HFFc6 (cell line): ENCODE measurements around the gene TMEM239. TPM values are rescaled to one million over a fixed set of nuclear protein-coding genes. Genes with fewer than 3 reads are reported as not detected.
"Not testable (repeated sequence)": the region's sequence is repeated elsewhere in the genome, so short reads cannot be mapped to it uniquely, and the experiment has no call there.

ENCODE experiments used
- DNase-seq: peaks from one replicate; pipeline ENCODE4 v3.0.0-alpha.2; 2018
- H3K27ac Mint-ChIP-seq: 2 replicates; pipeline ENCODE4 v1.8.0; 2020; ENCODE audit warnings: mild to moderate bottlenecking, mixed read lengths
- H3K27me3 Mint-ChIP-seq: 2 replicates; pipeline ENCODE4 v1.8.0; 2021; ENCODE audit warnings: mild to moderate bottlenecking, moderate library complexity, mixed read lengths; ENCODE audit not compliant: insufficient read depth
- H3K36me3 Mint-ChIP-seq: 2 replicates; pipeline ENCODE4 v1.8.0; 2021; ENCODE audit warnings: low read depth, mixed read lengths
- H3K4me1 Mint-ChIP-seq: 2 replicates; pipeline ENCODE4 v1.8.0; 2020; ENCODE audit warnings: low read depth, mixed read lengths
- H3K4me3 Mint-ChIP-seq: 2 replicates; pipeline ENCODE4 v1.8.0; 2020; ENCODE audit warnings: mild to moderate bottlenecking, moderate library complexity, mixed read lengths
- H3K9me3 Mint-ChIP-seq: 2 replicates; pipeline ENCODE4 v1.8.0; 2020; ENCODE audit warnings: mild to moderate bottlenecking, mixed read lengths
- total RNA-seq, 6 experiments: library from RNA; stranded (reverse); fragmentation: NEBNext Ultra II Directional; extraction: Animal tissue kit (Norgen Biotek cat#: 25700); gene quantifications; 2 replicates in 1 of 6; 3 replicates in 5 of 6; pipeline ENCODE4 v1.2.3, GENCODE V29; 2021
- TF ChIP-seq, protein P1 (sequence below): fragments of 200-600 bp; sonication (generic); IDR thresholded peaks from 2 replicates; pipeline ENCODE4 v1.5.0; 2021; ENCODE audit warnings: antibody characterized with exemption, mild to moderate bottlenecking

The TMEM239 gene
- total RNA-seq, 6 experiments from 2014 or later: not detected

DNA sequence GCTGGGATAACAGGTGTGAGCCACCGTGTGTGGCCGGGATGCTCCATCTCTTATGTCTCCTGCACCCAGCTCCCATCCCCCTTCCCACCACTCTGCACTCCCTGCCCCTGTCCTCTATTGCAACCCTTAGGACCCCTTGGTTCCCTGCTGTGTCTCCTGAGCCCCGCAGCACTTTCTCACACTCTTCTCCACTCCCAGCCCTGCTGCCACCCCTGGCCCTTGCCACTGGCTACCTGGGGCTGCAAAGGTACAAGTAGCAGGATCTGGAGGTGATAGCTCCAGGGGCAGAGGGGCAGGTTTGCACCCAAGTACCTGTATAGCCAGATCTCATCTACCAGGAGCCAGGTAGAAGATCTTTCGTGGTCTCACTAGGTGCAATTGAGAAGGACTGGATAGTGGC, 9.1 kb upstream of the TMEM239 start:
- no peak for DNase-seq
- Mint-ChIP-seq H3K36me3 (no peaks in the 10 kb centered on the region), H3K9me3 (peaks cover 12% of the 10 kb centered on the region), H3K4me3 (no peak overlapping the region), H3K27me3 (peaks cover 34% of the 10 kb centered on the region), H3K4me1 (peaks cover 6% of the 10 kb centered on the region; the same call in 1 of the 2 replicates), H3K27ac (no peak overlapping the region)
- TF ChIP-seq, protein P1, sequence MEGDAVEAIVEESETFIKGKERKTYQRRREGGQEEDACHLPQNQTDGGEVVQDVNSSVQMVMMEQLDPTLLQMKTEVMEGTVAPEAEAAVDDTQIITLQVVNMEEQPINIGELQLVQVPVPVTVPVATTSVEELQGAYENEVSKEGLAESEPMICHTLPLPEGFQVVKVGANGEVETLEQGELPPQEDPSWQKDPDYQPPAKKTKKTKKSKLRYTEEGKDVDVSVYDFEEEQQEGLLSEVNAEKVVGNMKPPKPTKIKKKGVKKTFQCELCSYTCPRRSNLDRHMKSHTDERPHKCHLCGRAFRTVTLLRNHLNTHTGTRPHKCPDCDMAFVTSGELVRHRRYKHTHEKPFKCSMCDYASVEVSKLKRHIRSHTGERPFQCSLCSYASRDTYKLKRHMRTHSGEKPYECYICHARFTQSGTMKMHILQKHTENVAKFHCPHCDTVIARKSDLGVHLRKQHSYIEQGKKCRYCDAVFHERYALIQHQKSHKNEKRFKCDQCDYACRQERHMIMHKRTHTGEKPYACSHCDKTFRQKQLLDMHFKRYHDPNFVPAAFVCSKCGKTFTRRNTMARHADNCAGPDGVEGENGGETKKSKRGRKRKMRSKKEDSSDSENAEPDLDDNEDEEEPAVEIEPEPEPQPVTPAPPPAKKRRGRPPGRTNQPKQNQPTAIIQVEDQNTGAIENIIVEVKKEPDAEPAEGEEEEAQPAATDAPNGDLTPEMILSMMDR: no peak

DNA sequence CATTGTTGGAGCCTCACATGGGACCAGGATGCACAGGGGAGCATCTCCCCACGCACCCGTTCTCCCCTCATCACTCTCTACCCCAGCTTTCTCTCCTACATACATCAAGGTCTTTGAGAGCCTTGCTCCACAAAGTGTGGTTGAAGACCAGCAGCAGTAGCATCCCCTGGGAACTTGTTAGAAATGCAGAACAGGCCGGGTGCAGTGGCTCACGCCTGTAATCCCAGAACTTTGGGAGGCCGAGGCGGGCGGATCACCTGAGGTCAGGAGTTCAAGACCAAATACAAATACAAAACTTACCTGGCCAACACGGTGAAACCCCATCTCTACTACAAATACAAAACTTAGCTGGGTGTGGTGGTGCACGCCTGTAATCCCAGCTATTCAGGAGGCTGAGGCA, 8.2 kb upstream of the TMEM239 start:
- not testable (repeated sequence) for H3K27ac Mint-ChIP-seq, DNase-seq, H3K4me3 Mint-ChIP-seq, H3K36me3 Mint-ChIP-seq, H3K4me1 Mint-ChIP-seq
- H3K9me3 Mint-ChIP-seq: peaks cover 20% of the 10 kb centered on the region
- peaks cover 27% of the 10 kb centered on the region for H3K27me3 Mint-ChIP-seq

DNA sequence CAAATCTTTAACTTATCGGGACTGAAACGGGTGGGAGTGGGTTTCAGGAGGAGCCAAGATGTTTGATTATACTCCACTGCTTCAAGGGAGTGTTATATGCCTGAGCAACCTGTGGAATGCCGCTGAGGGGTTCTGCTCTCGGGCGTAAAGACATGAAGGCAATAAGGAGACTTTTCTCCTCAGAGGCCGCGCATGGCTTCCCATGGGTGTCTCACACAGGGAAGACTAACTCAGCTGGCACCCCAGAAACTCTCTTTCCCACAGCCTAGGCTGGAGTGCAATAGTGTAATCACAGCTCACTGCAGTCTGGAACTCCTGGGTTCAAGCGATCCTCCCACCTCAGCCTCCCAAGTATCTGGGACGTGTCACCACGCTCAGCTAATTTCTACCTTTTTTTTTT, 6.5 kb upstream of the TMEM239 start:
- H3K27ac Mint-ChIP-seq: no peak overlapping the region
- H3K9me3 Mint-ChIP-seq: peaks cover 24% of the 10 kb centered on the region
- H3K27me3 Mint-ChIP-seq: peaks cover 22% of the 10 kb centered on the region
- H3K4me1 Mint-ChIP-seq: peaks cover 19% of the 10 kb centered on the region
- H3K4me3 Mint-ChIP-seq: no peak overlapping the region
- no peak for DNase-seq
- no peaks in the 10 kb centered on the region for H3K36me3 Mint-ChIP-seq
- TF ChIP-seq, protein P1: no peak

DNA sequence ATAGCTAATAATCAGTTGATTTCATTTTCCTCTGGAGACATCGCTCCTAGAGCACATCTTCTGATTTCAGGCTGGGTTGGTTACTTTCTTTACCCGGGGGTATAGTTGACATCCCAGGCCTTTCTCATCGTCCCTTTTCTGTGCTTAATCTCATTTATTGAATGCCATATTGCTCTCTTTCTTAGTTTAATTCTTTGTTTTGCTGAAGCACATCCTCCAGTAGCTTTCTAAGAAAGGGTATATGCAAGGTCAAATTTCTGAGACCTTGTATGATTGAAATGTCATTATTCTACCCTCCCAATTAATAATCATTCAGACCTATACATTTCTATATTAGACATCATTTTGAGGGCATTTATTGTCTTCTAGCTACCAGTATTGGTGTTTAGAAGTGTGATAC, 4.0 kb upstream of the TMEM239 start:
- Mint-ChIP-seq H3K9me3 (peaks cover 24% of the 10 kb centered on the region), H3K4me1 (peaks cover 31% of the 10 kb centered on the region), H3K36me3 (no peaks in the 10 kb centered on the region), H3K27ac (no peak overlapping the region), H3K4me3 (no peak overlapping the region), H3K27me3 (peaks cover 10% of the 10 kb centered on the region)
- DNase-seq: no peak
- TF ChIP-seq, protein P1: no peak

DNA sequence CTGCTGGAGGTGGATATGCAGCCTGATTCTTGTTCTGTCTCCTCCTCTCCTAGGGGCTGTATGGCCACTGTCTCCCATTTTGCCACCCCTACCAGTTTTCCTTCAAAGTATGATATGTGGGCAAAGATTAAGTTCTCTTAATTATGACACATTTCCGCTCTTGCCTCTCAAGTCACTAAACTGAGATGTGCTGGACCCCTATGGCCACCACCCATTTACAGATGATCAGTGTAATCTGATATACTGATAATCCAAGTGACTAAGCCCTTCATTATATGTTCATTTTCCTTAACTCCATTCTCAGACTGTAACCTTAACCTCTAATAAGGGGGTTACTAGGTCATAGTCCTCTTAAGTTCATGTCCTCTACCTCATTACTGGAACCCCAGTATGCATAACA, 2.1 kb upstream of the TMEM239 start:
- no peaks in the 10 kb centered on the region for H3K36me3 Mint-ChIP-seq
- peak overlapping the region; percentile 82; the same call in 1 of the 2 replicates for H3K27ac Mint-ChIP-seq
- peaks cover 31% of the 10 kb centered on the region for H3K4me1 Mint-ChIP-seq
- TF ChIP-seq, protein P1: no peak
- peak overlapping the region; percentile 64 for H3K4me3 Mint-ChIP-seq
- no peak for DNase-seq
- H3K9me3 Mint-ChIP-seq: peaks cover 24% of the 10 kb centered on the region
- H3K27me3 Mint-ChIP-seq: peaks cover 9% of the 10 kb centered on the region

DNA sequence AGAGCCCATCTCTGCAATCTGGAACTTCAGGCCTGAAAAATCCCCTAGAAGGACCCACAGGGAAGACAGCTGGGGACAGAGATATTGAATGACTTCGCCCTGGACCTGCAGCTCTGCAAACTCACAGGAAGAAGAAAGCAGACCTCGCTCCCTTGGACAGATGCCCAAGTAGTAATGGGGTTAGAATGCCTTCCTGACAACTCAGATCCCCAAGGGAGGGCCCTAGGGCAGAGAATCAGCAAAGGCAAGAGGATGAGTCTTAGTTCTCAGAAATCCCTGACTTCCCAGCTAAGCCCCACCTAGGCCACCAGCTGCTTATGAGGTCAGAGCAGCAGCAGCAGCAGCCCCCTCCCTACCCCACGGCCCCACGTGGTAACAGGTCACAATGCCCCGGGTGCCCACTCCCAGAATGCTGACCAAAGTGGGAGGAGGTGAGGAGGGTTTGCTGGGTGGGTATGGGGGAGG, 1.5 kb upstream of the TMEM239 start, which contains the start of gene C20orf141:
Gene C20orf141, plus strand, starts transcription at position 401 of the 465 bp plus-strand sequence. CDS start 198 bp downstream, outside the sequence.
- DNase-seq: peak; percentile 98
- Mint-ChIP-seq H3K36me3 (no peaks in the 10 kb centered on the region), H3K4me1 (peaks cover 32% of the 10 kb centered on the region), H3K9me3 (peaks cover 24% of the 10 kb centered on the region), H3K27me3 (peaks cover 9% of the 10 kb centered on the region), H3K4me3 (peak within 1 kb of the TSS; percentile 64), H3K27ac (peak within 1 kb of the TSS; percentile 82)
- TF ChIP-seq, protein P1: no peak
